ENCODE results near the gene POLDIP2.

The POLDIP2 gene

GRCh38 chr17:28335201-28335958 lies 21.9 kb downstream of the POLDIP2 start, which contains the start of the genes IFT20 and TNFAIP1:
Gene IFT20, minus strand, starts transcription at chr17:28335472. Its CDS starts 3,487 bp downstream, at chr17:28331985.
Gene TNFAIP1, plus strand, starts transcription at chr17:28335761. Its CDS starts 3,761 bp downstream, at chr17:28339522.
- peak; percentile 100 for DNase-seq

- DNase-seq: no peak
These were observed 22.6 kb downstream of the POLDIP2 start for GRCh38 chr17:28334666-28335200.

GRCh38 chr17:28334171-28334570 lies 23.2 kb downstream of the POLDIP2 start:
- peak; percentile 14 for DNase-seq

GRCh38 chr17:28333083-28333746 lies 24.1 kb downstream of the POLDIP2 start:
- DNase-seq: no peak

GRCh38 chr17:28331891-28332420 lies 25.4 kb downstream of the POLDIP2 start:
- DNase-seq: no peak

- DNase-seq: no peak
These were observed 26.7 kb downstream of the POLDIP2 start for GRCh38 chr17:28330671-28331070.

GRCh38 chr17:28328325-28328724 lies 29.0 kb downstream of the POLDIP2 start:
- no peak for DNase-seq

GRCh38 chr17:28327709-28328108 lies 29.6 kb downstream of the POLDIP2 start:
- no peak for DNase-seq

- no peak for DNase-seq
These were observed 30.2 kb downstream of the POLDIP2 start for GRCh38 chr17:28327031-28327607.

- no peak for DNase-seq
These were observed 31.2 kb downstream of the POLDIP2 start for GRCh38 chr17:28326114-28326513.

- no peak for DNase-seq
These were observed 32.1 kb downstream of the POLDIP2 start for GRCh38 chr17:28325211-28325610.

- DNase-seq: no peak
These were observed 32.5 kb downstream of the POLDIP2 start for GRCh38 chr17:28324781-28325180.

GRCh38 chr17:28324267-28324745 lies 33.0 kb downstream of the POLDIP2 start:
- DNase-seq: no peak

GRCh38 chr17:28320215-28321061 lies 36.9 kb downstream of the POLDIP2 start:
- no peak for DNase-seq

GRCh38 chr17:28319598-28319935 lies 37.8 kb downstream of the POLDIP2 start:
- no peak for DNase-seq

- peak; percentile 94 for DNase-seq
These were observed 38.3 kb downstream of the POLDIP2 start, which contains the start of gene TMEM97 for GRCh38 chr17:28318759-28319597. Gene TMEM97, plus strand, starts transcription at chr17:28319200. Its CDS starts 40 bp downstream, at chr17:28319240.

GRCh38 chr17:28317966-28318758 lies 39.2 kb downstream of the POLDIP2 start:
- DNase-seq: no peak

GRCh38 chr17:28317099-28317965 lies 40.0 kb downstream of the POLDIP2 start:
- DNase-seq: no peak
